IMR-90 (cell line): ENCODE data around the gene KRTAP4-3. TPM values are rescaled to one million over a fixed set of nuclear protein-coding genes. Genes with fewer than 3 reads are reported as not detected.

Source experiments
- ATAC-seq: fragments of 200-7000 bp; cut with Tn5 transposase; 2 replicates; pipeline ENCODE4 v1.9.1; 2020; ENCODE audit warnings: low read depth, mild to moderate bottlenecking, moderate library complexity
- BruUV-seq: library from RNA; stranded (reverse); fragments of 400-500 nt; replicated peaks from 2 replicates; lab custom pipeline; 2021; lab: Mats Ljungman, UMichigan
- CTCF ChIA-PET: fragments of 300-600 bp; formaldehyde crosslinking; extraction: SDS; loops from one replicate; lab custom pipeline; 2021; ENCODE audit warnings: antibody characterized with exemption; lab: Yijun Ruan, JAX
- POLR2A ChIA-PET: fragments of 300-600 bp; sonication (Branson Sonifier 250); formaldehyde crosslinking; loops from one replicate; lab custom pipeline; 2022; ENCODE audit warnings: antibody characterized with exemption; ENCODE audit not compliant: unreplicated experiment; lab: Charles Lee
- DNase-seq: peaks from one replicate; pipeline ENCODE4 v3.0.0; 2013
- H2AFZ ChIP-seq: replicated peaks from 2 replicates; pipeline ENCODE3; 2013; ENCODE audit warnings: low read length, mild to moderate bottlenecking; ENCODE audit not compliant: poor library complexity
- H2AK5ac ChIP-seq: 2 replicates; pipeline ENCODE4 v1.6.1; 2013; ENCODE audit warnings: low read depth, low read length, inconsistent platforms
- H2AK9ac ChIP-seq: replicated peaks from 2 replicates; pipeline ENCODE3; 2013; ENCODE audit warnings: mild to moderate bottlenecking, low read depth, low read length, moderate library complexity; ENCODE audit not compliant: poor library complexity
- H2BK120ac ChIP-seq: 2 replicates; pipeline ENCODE4 v1.6.1; 2013; ENCODE audit warnings: low read depth, low read length, inconsistent platforms
- H2BK15ac ChIP-seq: 3 replicates; pipeline ENCODE4 v1.6.1; 2013; ENCODE audit warnings: low read depth, low read length, inconsistent platforms
- H2BK20ac ChIP-seq: 2 replicates; pipeline ENCODE4 v1.6.1; 2013; ENCODE audit warnings: low read depth, mild to moderate bottlenecking, inconsistent platforms, low read length, moderate library complexity
- H2BK5ac ChIP-seq: 2 replicates; pipeline ENCODE4 v1.6.1; 2013; ENCODE audit warnings: mild to moderate bottlenecking, low read depth, low read length, inconsistent platforms; ENCODE audit not compliant: poor library complexity, severe bottlenecking
- H3K14ac ChIP-seq: replicated peaks from 2 replicates; pipeline ENCODE4 v1.6.1; 2013; ENCODE audit warnings: low read depth, low read length, inconsistent platforms
- H3K18ac ChIP-seq: 2 replicates; pipeline ENCODE4 v1.6.1; 2013; ENCODE audit warnings: low read depth, low read length, control low read depth
- H3K23ac ChIP-seq: 2 replicates; pipeline ENCODE4 v1.6.1; 2013; ENCODE audit warnings: low read depth, low read length, inconsistent platforms
- H3K27ac ChIP-seq: 2 replicates; pipeline ENCODE4 v1.5.1; 2013; ENCODE audit warnings: mild to moderate bottlenecking, control low read depth, low read length; ENCODE audit not compliant: insufficient read depth
- H3K27me3 ChIP-seq: 2 replicates; pipeline ENCODE4 v1.6.1; 2013; ENCODE audit warnings: low read length; ENCODE audit not compliant: control insufficient read depth, insufficient read depth
- H3K36me3 ChIP-seq: 2 replicates; pipeline ENCODE4 v1.6.1; 2013; ENCODE audit warnings: low read length, mixed read lengths; ENCODE audit not compliant: control insufficient read depth, insufficient read depth
- H3K4ac ChIP-seq: 2 replicates; pipeline ENCODE4 v1.6.1; 2013; ENCODE audit warnings: low read depth, low read length, inconsistent platforms
- H3K4me1 ChIP-seq: 2 replicates; pipeline ENCODE4 v1.6.1; 2013; ENCODE audit warnings: low read length, mixed read lengths; ENCODE audit not compliant: control insufficient read depth, insufficient read depth
- H3K4me2 ChIP-seq: 2 replicates; pipeline ENCODE4 v1.6.1; 2013; ENCODE audit warnings: low read depth, mild to moderate bottlenecking, control low read depth, low read length, moderate library complexity
- H3K4me3 ChIP-seq: 2 replicates; pipeline ENCODE4 v1.5.1; 2013; ENCODE audit warnings: low read depth, mild to moderate bottlenecking, control low read depth, low read length, moderate library complexity; ENCODE audit not compliant: insufficient read depth
- H3K56ac ChIP-seq: 2 replicates; pipeline ENCODE4 v1.6.1; 2013; ENCODE audit warnings: low read length, inconsistent platforms; ENCODE audit not compliant: insufficient read depth; ENCODE audit errors: extremely low read depth
- H3K79me1 ChIP-seq, 2 experiments: 2 replicates each; pipeline ENCODE4 v1.6.1; 2013; ENCODE audit warnings: low read length in 2 of 2, inconsistent platforms in 1 of 2, low read depth in 1 of 2
- H3K9ac ChIP-seq: 2 replicates; pipeline ENCODE4 v1.6.1; 2013; ENCODE audit warnings: low read depth, low read length, control low read depth
- H3K9me1 ChIP-seq: 2 replicates; pipeline ENCODE4 v1.6.1; 2013; ENCODE audit warnings: low read length, inconsistent platforms; ENCODE audit not compliant: insufficient read depth
- H3K9me3 ChIP-seq: 2 replicates; pipeline ENCODE4 v1.6.1; 2013; ENCODE audit warnings: low read length; ENCODE audit not compliant: control insufficient read depth, insufficient read depth
- H4K20me1 ChIP-seq: 2 replicates; pipeline ENCODE4 v1.6.1; 2013; ENCODE audit warnings: low read length, inconsistent platforms; ENCODE audit not compliant: insufficient read depth
- H4K5ac ChIP-seq: 2 replicates; pipeline ENCODE4 v1.6.1; 2013; ENCODE audit warnings: mild to moderate bottlenecking, low read depth, low read length, control low read depth
- H4K8ac ChIP-seq, 2 experiments: 2 replicates each; pipeline ENCODE4 v1.6.1; 2013; ENCODE audit warnings: low read depth in 2 of 2, low read length in 2 of 2, control low read depth in 1 of 2, inconsistent platforms in 1 of 2
- H4K91ac ChIP-seq: 2 replicates; pipeline ENCODE4 v1.6.1; 2013; ENCODE audit warnings: low read depth, low read length, inconsistent platforms; ENCODE audit not compliant: insufficient read depth
- CHD1 ChIP-seq: IDR thresholded peaks from 2 replicates; pipeline ENCODE4 v1.6.1; 2012; ENCODE audit warnings: low read depth, low read length, improper control_type of control experiment
- MAFK ChIP-seq: IDR thresholded peaks from 2 replicates; pipeline ENCODE4 v1.6.1; 2012; ENCODE audit warnings: low read depth, low read length, improper control_type of control experiment
- MAZ ChIP-seq: IDR thresholded peaks from 2 replicates; pipeline ENCODE4 v1.6.1; 2012; ENCODE audit warnings: low read depth, mild to moderate bottlenecking, low read length, improper control_type of control experiment, moderate library complexity, borderline replicate concordance
- POLR2A ChIP-seq: IDR thresholded peaks from 2 replicates; pipeline ENCODE4 v1.6.1; 2012; ENCODE audit warnings: mild to moderate bottlenecking, low read depth, low read length
- WGBS, 2 experiments: methylation state at CpG; one replicate each; pipeline versions ENCODE4 v1.1.5 to v1.1.7; 2013; ENCODE audit warnings: missing lambda C conversion rate in 2 of 2; ENCODE audit not compliant: insufficient read length in 1 of 2; ENCODE audit errors: extremely low coverage in 2 of 2; 5-methylcytosine and 5-hydroxymethylcytosine counted together
- dilution Hi-C: fragments of 300-500 bp; cut with HindIII; formaldehyde crosslinking; loops from one replicate; pipeline ENCODE4 v1.14.3; 2018; ENCODE audit warnings: low sequenced_read_pairs; ENCODE audit not compliant: unreplicated experiment
- in situ Hi-C: fragments of 300-500 bp; cut with MboI; formaldehyde crosslinking; loops from 3 replicates; pipeline ENCODE4 v1.14.3; 2019; ENCODE audit warnings: low sequenced_read_pairs, inconsistent platforms, mixed read lengths
- intact Hi-C: fragments of 100-400 bp; cut with micrococcal nuclease; formaldehyde crosslinking; loops from 2 replicates; pipeline ENCODE4 v1.10.0; 2022
- polyA plus RNA-seq, 3 experiments: library from polyadenylated mRNA; depleted of rRNA; stranded (reverse); fragments of >200 nt; gene quantifications; 2 replicates each; pipeline ENCODE4 v1.2.3, GENCODE V29; 2012; ENCODE audit warnings: low replicate concordance in 1 of 3
- total RNA-seq: library from RNA; depleted of rRNA; stranded (reverse); fragments of >200 nt; gene quantifications from 2 replicates; pipeline ENCODE4 v1.2.3, GENCODE V29; 2012
- TF ChIP-seq, protein P1 (sequence below): conservative IDR thresholded peaks from 2 replicates; pipeline ENCODE4 v1.5.1; 2012; ENCODE audit warnings: mild to moderate bottlenecking, low read depth, low read length, improper control_type of control experiment
- TF ChIP-seq, protein P2 (sequence below): fragments of 150-350 bp; IDR thresholded peaks from 2 replicates; pipeline ENCODE4 v1.6.1; 2017; ENCODE audit warnings: mild to moderate bottlenecking, antibody characterized with exemption, low read length, low read depth

KRTAP4-3 gene
- total and polyA plus RNA-seq, 2 of the 4 experiments (the other 2 are of a cell fraction) = not detected

DNA sequence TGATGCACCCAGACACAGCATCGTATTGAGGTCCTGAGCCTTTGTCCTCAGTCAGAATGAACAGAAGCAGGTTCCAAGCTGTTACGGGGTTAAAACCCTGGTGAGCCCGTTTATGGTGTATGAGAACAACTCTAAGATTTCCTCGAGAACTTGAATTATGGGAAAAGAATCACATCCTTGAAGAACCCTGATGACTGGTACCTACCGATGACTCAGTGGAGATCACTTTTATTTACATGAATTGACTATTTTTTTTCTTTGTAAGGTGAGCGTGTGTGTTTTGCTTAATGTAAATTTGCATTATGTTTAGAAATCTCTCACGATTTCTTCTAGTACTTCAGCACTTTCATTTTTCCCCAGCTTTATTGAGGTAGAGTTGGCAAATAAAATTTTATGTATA is 4.2 kb downstream of the KRTAP4-3 start:
- Histone ChIP-seq H2AK5ac (no peak overlapping the region), H2AK9ac (no peak overlapping the region), H3K9ac (no peak overlapping the region), H3K23ac (no peak overlapping the region), H3K36me3 (no peaks in the 10 kb centered on the region), H3K4me2 (no peak overlapping the region), H3K18ac (no peak overlapping the region), H2BK120ac (no peak overlapping the region), H3K4ac (no peak overlapping the region), H3K4me1 (no peaks in the 10 kb centered on the region), H4K5ac (no peak overlapping the region), H3K14ac (no peak overlapping the region), H3K9me3 (no peaks in the 10 kb centered on the region), H3K9me1 (no peaks in the 10 kb centered on the region), H4K91ac (no peak overlapping the region), H3K27me3 (no peaks in the 10 kb centered on the region; the same call in 1 of the 2 replicates), H4K8ac (no peak overlapping the region), H2AFZ (peak overlapping the region; percentile 26), H3K27ac (no peak overlapping the region), H3K56ac (no peak overlapping the region), H2BK20ac (peak overlapping the region; percentile 14; the same call in 1 of the 2 replicates), H3K79me1 (no peaks in the 10 kb centered on the region), H2BK15ac (no peak overlapping the region; the same call in 2 of the 3 replicates), H4K20me1 (no peaks in the 10 kb centered on the region), H2BK5ac (no peak overlapping the region), H3K4me3 (no peak overlapping the region)
- DNase-seq = no peak
- in situ Hi-C loops = no loop called here
- intact Hi-C loops = no loop called here
- no TSS peak for BruUV-seq
- no peak for ATAC-seq
- ChIA-PET POLR2A (no interaction called here), CTCF (no interaction called here)
- WGBS, 2 experiments = 92% methylated on average over 2 of the region's 7 CpGs; no CpG with 5 or more reads in 1 of the 2 experiments
- TF ChIP-seq, protein P1, sequence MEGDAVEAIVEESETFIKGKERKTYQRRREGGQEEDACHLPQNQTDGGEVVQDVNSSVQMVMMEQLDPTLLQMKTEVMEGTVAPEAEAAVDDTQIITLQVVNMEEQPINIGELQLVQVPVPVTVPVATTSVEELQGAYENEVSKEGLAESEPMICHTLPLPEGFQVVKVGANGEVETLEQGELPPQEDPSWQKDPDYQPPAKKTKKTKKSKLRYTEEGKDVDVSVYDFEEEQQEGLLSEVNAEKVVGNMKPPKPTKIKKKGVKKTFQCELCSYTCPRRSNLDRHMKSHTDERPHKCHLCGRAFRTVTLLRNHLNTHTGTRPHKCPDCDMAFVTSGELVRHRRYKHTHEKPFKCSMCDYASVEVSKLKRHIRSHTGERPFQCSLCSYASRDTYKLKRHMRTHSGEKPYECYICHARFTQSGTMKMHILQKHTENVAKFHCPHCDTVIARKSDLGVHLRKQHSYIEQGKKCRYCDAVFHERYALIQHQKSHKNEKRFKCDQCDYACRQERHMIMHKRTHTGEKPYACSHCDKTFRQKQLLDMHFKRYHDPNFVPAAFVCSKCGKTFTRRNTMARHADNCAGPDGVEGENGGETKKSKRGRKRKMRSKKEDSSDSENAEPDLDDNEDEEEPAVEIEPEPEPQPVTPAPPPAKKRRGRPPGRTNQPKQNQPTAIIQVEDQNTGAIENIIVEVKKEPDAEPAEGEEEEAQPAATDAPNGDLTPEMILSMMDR = no peak
- no peak for TF ChIP-seq CHD1
- TF ChIP-seq POLR2A = no peak
- TF ChIP-seq MAFK = no peak
- TF ChIP-seq MAZ = no peak
- TF ChIP-seq, protein P2, sequence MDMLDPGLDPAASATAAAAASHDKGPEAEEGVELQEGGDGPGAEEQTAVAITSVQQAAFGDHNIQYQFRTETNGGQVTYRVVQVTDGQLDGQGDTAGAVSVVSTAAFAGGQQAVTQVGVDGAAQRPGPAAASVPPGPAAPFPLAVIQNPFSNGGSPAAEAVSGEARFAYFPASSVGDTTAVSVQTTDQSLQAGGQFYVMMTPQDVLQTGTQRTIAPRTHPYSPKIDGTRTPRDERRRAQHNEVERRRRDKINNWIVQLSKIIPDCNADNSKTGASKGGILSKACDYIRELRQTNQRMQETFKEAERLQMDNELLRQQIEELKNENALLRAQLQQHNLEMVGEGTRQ = no peak
- dilution Hi-C loops = no loop called here
